Right lobe of liver (tissue), 4 donors: ENCODE measurements around the gene PAQR7.

Experiments used
- CTCF ChIP-seq, 4 donors: fragments of 200-600 bp in 3 of 4; fragments of 450-650 bp in 1 of 4; IDR thresholded peaks; one replicate each; pipeline versions ENCODE4 v1.5.1 to v1.8.0; 2016 to 2022; ENCODE audit warnings: antibody characterized with exemption in 4 of 4, mild to moderate bottlenecking in 2 of 4
- POLR2A ChIP-seq: fragments of 450-650 bp; IDR thresholded peaks from one replicate; pipeline ENCODE4 v1.6.1; 2017; ENCODE audit warnings: antibody characterized with exemption, mild to moderate bottlenecking
- donor health status: DM: no; HTN: no; CAD: no.
- donor health status: DM: no; HTN: no; CAD: no.
- donor health status: DM: no; HTN: yes; CAD: no.

- peak; percentile 97 to 99 (median 98) for TF ChIP-seq CTCF (IDR thresholded peaks at IDR 0.05)
- TF ChIP-seq POLR2A: no peak
Observed at GRCh38 chr1:25895365-25895990, 20.0 kb upstream of the PAQR7 start.
